WI38 (cell line): ENCODE results near the gene BCL7A.

Experiments
- H3K4me3 ChIP-seq: 2 replicates; pipeline ENCODE4 v1.5.1; 2011; ENCODE audit warnings: low read depth, mild to moderate bottlenecking, control low read depth, low read length
- TF ChIP-seq, protein P1 (sequence below): IDR thresholded peaks from 2 replicates; pipeline ENCODE4 v1.5.1; 2012; ENCODE audit warnings: low read depth, mild to moderate bottlenecking, control low read depth, low read length

Gene BCL7A

DNA sequence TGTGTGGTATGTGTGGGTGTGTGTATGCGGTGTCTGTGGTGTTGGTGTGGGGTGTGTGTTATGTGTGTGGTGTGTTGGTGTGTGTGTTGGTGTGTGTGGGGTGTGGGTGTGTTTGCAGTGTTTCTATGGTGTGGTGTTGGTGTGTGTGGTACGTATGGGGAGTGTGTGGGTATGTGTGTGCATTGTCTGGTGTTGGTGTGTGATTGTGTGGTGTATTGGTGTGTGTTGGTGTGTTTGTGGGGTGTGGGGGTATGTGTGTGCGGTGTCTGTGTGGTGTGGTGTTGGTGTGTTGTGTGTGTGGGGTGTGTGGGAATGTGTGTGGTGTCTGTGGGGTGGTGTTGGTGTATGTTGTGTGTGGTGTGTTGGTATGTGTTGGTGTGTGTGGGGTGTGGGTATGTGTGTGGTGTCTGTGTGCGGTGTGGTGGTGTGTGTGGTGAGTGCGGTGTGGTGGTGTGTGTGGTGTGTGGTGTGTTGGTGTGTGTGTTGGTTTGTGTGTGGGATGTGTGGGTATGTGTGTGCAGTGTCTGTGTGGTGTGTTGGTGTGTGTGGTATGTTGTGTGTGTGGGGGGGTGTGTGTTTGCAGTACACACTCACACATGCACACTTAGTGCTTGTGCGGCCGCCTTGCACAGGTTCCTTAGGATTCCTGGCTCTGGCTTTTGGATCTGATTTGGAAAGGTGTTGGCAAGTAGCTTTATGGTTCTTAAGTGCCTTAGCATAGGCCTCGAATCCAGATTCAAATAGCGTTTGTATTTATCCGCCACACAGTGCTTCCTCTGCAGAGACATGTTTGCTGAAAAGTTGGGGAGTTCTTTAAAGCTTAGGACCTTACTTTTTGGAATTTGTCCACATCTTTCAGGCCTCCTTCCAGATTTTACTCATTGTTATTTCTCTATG, 73.3 kb downstream of the BCL7A start:
- TF ChIP-seq, protein P1, sequence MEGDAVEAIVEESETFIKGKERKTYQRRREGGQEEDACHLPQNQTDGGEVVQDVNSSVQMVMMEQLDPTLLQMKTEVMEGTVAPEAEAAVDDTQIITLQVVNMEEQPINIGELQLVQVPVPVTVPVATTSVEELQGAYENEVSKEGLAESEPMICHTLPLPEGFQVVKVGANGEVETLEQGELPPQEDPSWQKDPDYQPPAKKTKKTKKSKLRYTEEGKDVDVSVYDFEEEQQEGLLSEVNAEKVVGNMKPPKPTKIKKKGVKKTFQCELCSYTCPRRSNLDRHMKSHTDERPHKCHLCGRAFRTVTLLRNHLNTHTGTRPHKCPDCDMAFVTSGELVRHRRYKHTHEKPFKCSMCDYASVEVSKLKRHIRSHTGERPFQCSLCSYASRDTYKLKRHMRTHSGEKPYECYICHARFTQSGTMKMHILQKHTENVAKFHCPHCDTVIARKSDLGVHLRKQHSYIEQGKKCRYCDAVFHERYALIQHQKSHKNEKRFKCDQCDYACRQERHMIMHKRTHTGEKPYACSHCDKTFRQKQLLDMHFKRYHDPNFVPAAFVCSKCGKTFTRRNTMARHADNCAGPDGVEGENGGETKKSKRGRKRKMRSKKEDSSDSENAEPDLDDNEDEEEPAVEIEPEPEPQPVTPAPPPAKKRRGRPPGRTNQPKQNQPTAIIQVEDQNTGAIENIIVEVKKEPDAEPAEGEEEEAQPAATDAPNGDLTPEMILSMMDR, result no peak
- no peak overlapping the region for H3K4me3 ChIP-seq

- TF ChIP-seq, protein P1, result no peak
- H3K4me3 ChIP-seq, result no peak overlapping the region
Observed at GRCh38 chr12:122096014-122096413, 74.3 kb downstream of the BCL7A start.

GRCh38 chr12:122096591-122097149, 75.0 kb downstream of the BCL7A start:
- no peak overlapping the region for H3K4me3 ChIP-seq
- TF ChIP-seq, protein P1, result no peak

DNA sequence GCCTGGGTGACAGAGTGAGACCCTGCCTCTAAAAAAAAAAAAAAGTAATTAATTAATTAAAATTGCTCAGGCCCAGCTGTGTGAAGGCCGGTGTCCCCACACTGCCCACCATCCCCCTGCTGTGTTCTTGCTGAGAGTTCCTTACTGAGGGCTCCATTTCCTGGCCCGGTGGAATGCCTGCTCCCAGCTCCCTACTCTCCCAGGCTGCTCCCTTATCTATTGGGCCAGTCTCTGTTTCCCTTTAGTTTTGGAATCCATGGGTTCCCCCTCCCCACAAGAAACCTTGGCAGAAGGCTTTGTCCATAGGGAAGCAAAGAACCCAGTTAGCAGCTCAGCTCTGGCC, 75.9 kb downstream of the BCL7A start:
- H3K4me3 ChIP-seq, result no peak overlapping the region
- TF ChIP-seq, protein P1, result no peak

DNA sequence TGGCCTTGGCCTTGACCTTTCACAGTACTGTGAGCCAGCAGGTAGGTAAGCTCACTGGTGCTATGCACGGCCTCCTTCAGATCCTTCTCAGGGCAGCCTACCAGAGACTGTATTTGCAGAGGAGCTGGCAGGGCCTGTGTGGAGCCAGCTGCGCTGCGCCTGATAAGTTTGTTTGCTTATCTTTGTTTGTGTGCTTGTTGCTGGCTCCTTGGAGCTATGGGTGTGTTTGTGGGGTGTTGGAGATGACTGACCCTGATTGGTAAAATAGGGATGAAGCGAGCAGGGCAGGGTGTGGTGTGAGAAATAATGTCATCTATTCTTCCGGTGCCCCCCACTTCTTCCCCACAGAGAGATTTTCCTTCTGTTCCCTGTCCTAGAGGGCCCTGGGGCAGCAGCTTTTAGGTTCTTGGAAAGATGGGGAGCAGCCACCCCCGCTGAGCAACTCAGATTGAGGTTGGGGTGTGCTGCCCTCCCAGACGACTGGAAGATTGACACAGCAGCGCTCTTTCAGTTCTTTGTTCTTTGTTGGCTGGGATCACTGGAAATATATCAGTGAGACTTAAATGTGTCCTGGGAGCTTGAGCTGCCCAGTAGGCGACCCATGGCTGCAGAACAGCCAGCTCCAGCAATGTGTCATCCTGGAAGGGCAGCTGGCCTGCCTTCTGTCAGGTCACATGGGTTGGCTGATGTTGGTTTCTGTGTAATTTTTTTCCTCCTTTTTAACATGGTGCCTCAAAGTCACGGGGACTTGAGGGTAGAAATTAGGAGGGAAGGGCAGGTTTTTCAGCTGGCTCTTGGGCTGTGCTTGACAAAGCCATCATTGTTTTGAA, 76.5 kb downstream of the BCL7A start:
- TF ChIP-seq, protein P1, result no peak
- no peak overlapping the region for H3K4me3 ChIP-seq

DNA sequence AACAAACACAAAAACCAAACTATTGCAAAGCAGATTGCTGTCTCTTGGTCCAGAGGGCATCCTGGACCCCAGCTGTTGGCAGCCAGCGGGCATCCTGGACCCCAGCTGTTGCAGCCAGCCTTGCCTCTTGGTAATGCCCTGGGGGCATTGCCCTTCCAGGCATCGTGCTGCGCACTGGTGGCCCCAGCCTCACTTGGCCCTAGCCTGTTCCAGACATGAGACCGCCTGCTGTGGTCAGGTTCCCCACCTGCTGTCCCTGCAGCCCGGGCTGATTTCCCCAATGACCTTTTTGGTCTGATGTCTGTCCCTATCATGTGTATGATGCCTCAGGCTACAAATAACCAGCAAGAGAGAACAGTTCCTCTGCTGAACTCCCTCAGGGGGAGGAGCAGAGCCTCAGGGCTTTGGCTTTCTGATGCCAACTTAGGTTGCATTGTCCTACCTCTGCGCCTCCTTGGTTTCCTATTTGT, 77.6 kb downstream of the BCL7A start:
- TF ChIP-seq, protein P1, result no peak
- H3K4me3 ChIP-seq, result no peak overlapping the region
